MCF 10A (cell line): ENCODE results near the gene IQSEC1. TPM values are rescaled to one million over a fixed set of nuclear protein-coding genes. Genes with fewer than 3 reads are reported as not detected.

Experiments
- BruUV-seq: library from RNA; stranded (reverse); fragments of 400-500 nt; replicated peaks from 2 replicates; lab custom pipeline; 2021; lab: Mats Ljungman, UMichigan
- CTCF ChIA-PET: fragments of 300-600 bp; sonication (Branson Sonifier 250); formaldehyde crosslinking; extraction: SDS; loops from one replicate; lab custom pipeline; 2021; ENCODE audit warnings: antibody characterized with exemption, inconsistent platforms; lab: Yijun Ruan, JAX
- POLR2A ChIA-PET: fragments of 300-600, 350-650 bp; sonication (Branson Sonifier 250); formaldehyde crosslinking; extraction: SDS; loops from one replicate; lab custom pipeline; 2020; ENCODE audit warnings: antibody characterized with exemption, inconsistent platforms; lab: Yijun Ruan, JAX
- DNase-seq: peaks from one replicate; pipeline ENCODE4 v3.0.0-alpha.2; 2018; ENCODE audit not compliant: unreplicated experiment
- H3K27ac Mint-ChIP-seq: one replicate; pipeline ENCODE4 v1.8.0; 2022; ENCODE audit warnings: mild to moderate bottlenecking, low read depth, mixed read lengths; ENCODE audit not compliant: unreplicated experiment
- H3K27me3 Mint-ChIP-seq: one replicate; pipeline ENCODE4 v1.8.0; 2022; ENCODE audit warnings: mixed read lengths; ENCODE audit not compliant: insufficient read depth, unreplicated experiment
- H3K36me3 Mint-ChIP-seq: one replicate; pipeline ENCODE4 v1.8.0; 2022; ENCODE audit warnings: mild to moderate bottlenecking, moderate library complexity, mixed read lengths; ENCODE audit not compliant: insufficient read depth, unreplicated experiment
- H3K4me1 Mint-ChIP-seq: one replicate; pipeline ENCODE4 v1.8.0; 2022; ENCODE audit warnings: mixed read lengths; ENCODE audit not compliant: insufficient read depth, unreplicated experiment
- H3K4me3 Mint-ChIP-seq: one replicate; pipeline ENCODE4 v1.8.0; 2022; ENCODE audit warnings: mild to moderate bottlenecking, moderate library complexity, mixed read lengths; ENCODE audit not compliant: unreplicated experiment
- H3K9me3 Mint-ChIP-seq: one replicate; pipeline ENCODE4 v1.8.0; 2022; ENCODE audit warnings: mixed read lengths; ENCODE audit not compliant: unreplicated experiment
- intact Hi-C: fragments of 100-400 bp; cut with micrococcal nuclease; formaldehyde crosslinking; loops from 2 replicates; pipeline ENCODE4 v1.14.1; 2022
- total RNA-seq: library from RNA; stranded (reverse); gene quantifications from 2 replicates; pipeline ENCODE4 v1.2.3, GENCODE V29; 2022
- TF ChIP-seq, protein P1 (sequence below): fragments of 200-600 bp; IDR thresholded peaks from one replicate; pipeline ENCODE4 v1.8.0; 2022; ENCODE audit warnings: antibody characterized with exemption, mild to moderate bottlenecking; ENCODE audit not compliant: unreplicated experiment

Gene IQSEC1
- total RNA-seq, 1 experiment from 2014 or later, result 18.7 TPM

DNA sequence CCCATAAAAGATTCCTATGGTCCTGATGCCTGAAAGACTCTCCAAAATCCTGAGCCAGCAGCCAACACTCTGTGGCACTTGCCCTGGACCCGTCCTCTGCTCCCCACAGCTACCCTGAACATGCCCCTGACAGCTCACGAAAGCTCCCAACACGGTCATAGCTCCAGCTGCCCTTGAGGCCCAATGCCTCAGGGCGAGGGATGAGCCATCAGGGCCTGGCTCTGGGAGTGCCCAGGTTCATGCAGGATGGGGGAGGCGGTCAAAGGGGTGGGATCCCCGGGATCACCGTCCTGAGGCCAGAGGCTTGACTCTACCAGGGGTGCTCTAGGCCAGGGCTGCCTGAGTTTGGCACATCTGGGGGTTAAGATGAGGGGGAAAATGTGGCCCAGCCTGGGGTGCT lies 159.1 kb downstream of the IQSEC1 start:
- no peaks in the 10 kb centered on the region for H3K4me1 Mint-ChIP-seq
- CTCF ChIA-PET, result no interaction called here
- no peaks in the 10 kb centered on the region for H3K9me3 Mint-ChIP-seq
- TF ChIP-seq, protein P1, sequence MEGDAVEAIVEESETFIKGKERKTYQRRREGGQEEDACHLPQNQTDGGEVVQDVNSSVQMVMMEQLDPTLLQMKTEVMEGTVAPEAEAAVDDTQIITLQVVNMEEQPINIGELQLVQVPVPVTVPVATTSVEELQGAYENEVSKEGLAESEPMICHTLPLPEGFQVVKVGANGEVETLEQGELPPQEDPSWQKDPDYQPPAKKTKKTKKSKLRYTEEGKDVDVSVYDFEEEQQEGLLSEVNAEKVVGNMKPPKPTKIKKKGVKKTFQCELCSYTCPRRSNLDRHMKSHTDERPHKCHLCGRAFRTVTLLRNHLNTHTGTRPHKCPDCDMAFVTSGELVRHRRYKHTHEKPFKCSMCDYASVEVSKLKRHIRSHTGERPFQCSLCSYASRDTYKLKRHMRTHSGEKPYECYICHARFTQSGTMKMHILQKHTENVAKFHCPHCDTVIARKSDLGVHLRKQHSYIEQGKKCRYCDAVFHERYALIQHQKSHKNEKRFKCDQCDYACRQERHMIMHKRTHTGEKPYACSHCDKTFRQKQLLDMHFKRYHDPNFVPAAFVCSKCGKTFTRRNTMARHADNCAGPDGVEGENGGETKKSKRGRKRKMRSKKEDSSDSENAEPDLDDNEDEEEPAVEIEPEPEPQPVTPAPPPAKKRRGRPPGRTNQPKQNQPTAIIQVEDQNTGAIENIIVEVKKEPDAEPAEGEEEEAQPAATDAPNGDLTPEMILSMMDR, result no peak
- no TSS peak for BruUV-seq
- no peak overlapping the region for H3K4me3 Mint-ChIP-seq
- peak overlapping the region; percentile 55 for H3K27ac Mint-ChIP-seq
- DNase-seq, result no peak
- POLR2A ChIA-PET, result no interaction called here
- H3K27me3 Mint-ChIP-seq, result no peaks in the 10 kb centered on the region
- intact Hi-C loops, result no loop called here
- peaks cover 7% of the 10 kb centered on the region for H3K36me3 Mint-ChIP-seq

DNA sequence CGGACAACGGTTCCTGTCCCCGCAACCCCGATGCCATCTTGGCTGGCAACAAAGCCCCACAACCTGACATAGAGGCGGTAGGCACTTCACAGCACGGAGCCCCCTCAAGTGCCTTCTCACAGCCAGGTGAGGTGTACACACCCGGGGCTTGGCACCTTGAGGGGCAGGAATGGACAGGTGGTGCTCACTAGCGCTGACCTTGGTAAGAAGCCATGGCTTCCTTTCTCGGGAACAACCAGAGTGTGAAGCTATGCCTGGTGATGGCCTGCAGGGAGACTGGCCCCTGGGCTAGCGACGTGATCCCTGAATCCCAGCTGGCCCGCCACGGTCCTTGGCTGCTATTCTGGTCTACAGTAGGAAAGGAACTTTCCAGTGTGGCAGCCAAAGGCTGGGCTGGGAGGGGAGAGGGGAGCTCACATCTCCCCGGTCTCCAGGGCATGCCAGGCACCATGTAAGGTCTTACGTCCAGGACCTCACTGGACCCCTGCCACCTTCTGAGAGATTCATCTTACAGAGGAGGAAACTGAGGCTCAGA lies 161.3 kb downstream of the IQSEC1 start:
- POLR2A ChIA-PET, result interaction anchor here (0.6 kb wide), 1 partner anchor 33 kb away, joined by 3 read pairs; no protein-coding TSS in a partner anchor

DNA sequence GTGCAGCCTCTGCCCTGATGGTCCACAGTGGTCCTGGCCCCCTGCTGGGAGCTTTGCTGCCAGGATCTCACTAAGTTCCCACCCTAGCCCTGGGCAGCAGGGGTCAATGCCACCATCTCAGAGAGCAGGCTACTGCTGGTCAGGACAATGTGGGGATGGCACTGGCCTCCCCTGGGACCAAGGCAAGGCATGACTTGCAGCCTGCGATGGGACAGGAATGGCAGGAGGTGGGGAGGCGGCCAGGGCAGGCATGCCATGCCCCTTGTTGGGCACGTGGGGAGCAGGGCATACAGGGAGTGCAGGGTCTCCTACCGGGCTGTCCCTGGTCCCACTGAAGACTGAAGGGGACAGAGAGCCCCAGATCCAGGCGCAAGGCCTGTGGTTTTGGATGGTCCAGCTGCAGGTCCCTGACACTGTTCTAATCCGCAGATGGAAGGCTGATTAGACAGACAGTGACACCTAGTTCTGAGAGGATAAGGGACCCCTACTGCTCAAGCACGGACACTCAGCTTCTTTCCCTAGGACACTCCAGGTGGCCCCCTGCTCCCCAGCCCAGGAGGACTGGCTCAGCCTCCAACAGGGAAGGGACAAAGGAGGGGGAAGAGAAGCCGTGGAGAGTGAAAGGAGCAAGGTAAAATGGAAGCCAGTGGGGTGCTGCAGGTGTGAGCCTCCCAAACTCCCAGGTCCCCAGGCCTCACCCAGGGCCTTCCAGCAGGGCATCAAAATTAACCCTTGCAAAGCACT lies 162.7 kb downstream of the IQSEC1 start:
- Mint-ChIP-seq H3K36me3 (peaks cover 25% of the 10 kb centered on the region), H3K27ac (no peak overlapping the region), H3K4me3 (no peak overlapping the region), H3K4me1 (no peaks in the 10 kb centered on the region), H3K27me3 (no peaks in the 10 kb centered on the region), H3K9me3 (no peaks in the 10 kb centered on the region)
- TF ChIP-seq, protein P1, result no peak
- ChIA-PET POLR2A (no interaction called here), CTCF (interaction anchor here (0.6 to 1.5 kb wide), 2 partner anchors 18 to 175 kb away, joined by 3 to 6 read pairs; no protein-coding TSS in a partner anchor)
- no TSS peak for BruUV-seq
- intact Hi-C loops, result no loop called here
- no peak for DNase-seq

More for the DNA sequence above, 161.3 kb downstream of the IQSEC1 start:
- Mint-ChIP-seq H3K9me3 (no peaks in the 10 kb centered on the region), H3K4me3 (no peak overlapping the region), H3K27ac (no peak overlapping the region), H3K36me3 (peaks cover 25% of the 10 kb centered on the region), H3K27me3 (no peaks in the 10 kb centered on the region), H3K4me1 (no peaks in the 10 kb centered on the region)
- TF ChIP-seq, protein P1, result no peak
- intact Hi-C loops, result no loop called here
- DNase-seq, result no peak
- BruUV-seq, result no TSS peak
- CTCF ChIA-PET, result interaction anchor here (0.6 kb wide), 1 partner anchor 84 kb away, joined by 3 read pairs; no protein-coding TSS in a partner anchor

DNA sequence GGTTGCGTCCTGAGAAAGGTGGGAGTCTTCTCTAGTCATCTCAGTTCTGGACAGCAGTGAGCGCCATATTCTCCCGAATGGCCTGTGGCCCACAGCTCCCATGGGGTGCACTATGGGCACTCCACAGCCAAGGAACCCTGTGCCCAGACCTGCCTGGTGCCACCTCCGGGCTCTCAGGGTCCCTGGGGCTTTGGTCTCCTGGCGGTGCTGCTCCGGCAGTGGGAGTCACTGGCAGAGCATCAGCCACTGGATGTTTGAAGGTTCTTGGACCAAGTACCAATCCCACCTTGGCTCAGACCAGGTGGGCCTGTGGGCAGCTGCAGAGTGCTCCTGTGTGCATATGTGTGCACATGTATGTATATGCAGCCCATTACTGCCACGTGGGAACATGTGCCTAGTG lies 163.5 kb downstream of the IQSEC1 start:
- POLR2A ChIA-PET, result no interaction called here
- BruUV-seq, result no TSS peak

More for the DNA sequence above, 163.5 kb downstream of the IQSEC1 start:
- no peaks in the 10 kb centered on the region for H3K27me3 Mint-ChIP-seq
- TF ChIP-seq, protein P1, result no peak
- H3K9me3 Mint-ChIP-seq, result no peaks in the 10 kb centered on the region
- no peak for DNase-seq
- H3K4me3 Mint-ChIP-seq, result no peak overlapping the region
- CTCF ChIA-PET, result interaction anchor here (0.6 to 1.5 kb wide), 2 partner anchors 18 to 131 kb away, joined by 3 to 6 read pairs; no protein-coding TSS in a partner anchor
- H3K36me3 Mint-ChIP-seq, result peaks cover 25% of the 10 kb centered on the region
- H3K4me1 Mint-ChIP-seq, result no peaks in the 10 kb centered on the region
- intact Hi-C loops, result no loop called here
- peak overlapping the region; percentile 35 for H3K27ac Mint-ChIP-seq
